GM11168 (cell line): Measurements from ENCODE around the gene FRRS1.
"Not testable (repeated sequence)": the region's sequence is repeated elsewhere in the genome, so short reads cannot be mapped to it uniquely, and the experiment has no call there.

Experiments used
- in situ Hi-C: fragments of 300-500 bp; cut with MboI; formaldehyde crosslinking; loops from one replicate; pipeline ENCODE4 v1.12.0; 2022; ENCODE audit warnings: low sequenced_read_pairs; ENCODE audit not compliant: unreplicated experiment

The FRRS1 gene

GRCh38 chr1:99768524-99769245, 2.2 kb upstream of the FRRS1 start:
- in situ Hi-C loops: no loop called here

GRCh38 chr1:99768104-99768503, 1.7 kb upstream of the FRRS1 start:
- in situ Hi-C loops: no loop called here

GRCh38 chr1:99764909-99765308, 1.5 kb downstream of the FRRS1 start:
- in situ Hi-C loops: no loop called here

GRCh38 chr1:99764439-99764838, 2.0 kb downstream of the FRRS1 start:
- in situ Hi-C loops: no loop called here

- in situ Hi-C loops: no loop called here
These were observed 2.5 kb downstream of the FRRS1 start for GRCh38 chr1:99763956-99764355.

GRCh38 chr1:99761774-99762173, 4.7 kb downstream of the FRRS1 start:
- in situ Hi-C loops: no loop called here

- in situ Hi-C loops: no loop called here
These were observed 6.8 kb downstream of the FRRS1 start for GRCh38 chr1:99759518-99760160.

- in situ Hi-C loops: not testable (repeated sequence)
These were observed 7.5 kb downstream of the FRRS1 start for GRCh38 chr1:99758686-99759517.

- in situ Hi-C loops: no loop called here
These were observed 8.3 kb downstream of the FRRS1 start for GRCh38 chr1:99758073-99758511.

- in situ Hi-C loops: no loop called here
These were observed 9.8 kb downstream of the FRRS1 start for GRCh38 chr1:99756598-99756997.

GRCh38 chr1:99755664-99756063, 10.8 kb downstream of the FRRS1 start:
- in situ Hi-C loops: no loop called here

GRCh38 chr1:99754697-99755096, 11.7 kb downstream of the FRRS1 start:
- in situ Hi-C loops: no loop called here

GRCh38 chr1:99754055-99754626, 12.3 kb downstream of the FRRS1 start:
- in situ Hi-C loops: no loop called here

GRCh38 chr1:99751877-99752504, 14.4 kb downstream of the FRRS1 start:
- in situ Hi-C loops: no loop called here

- in situ Hi-C loops: no loop called here
These were observed 16.7 kb downstream of the FRRS1 start for GRCh38 chr1:99749504-99750347.

- in situ Hi-C loops: no loop called here
These were observed 18.0 kb downstream of the FRRS1 start for GRCh38 chr1:99748419-99748818.

- in situ Hi-C loops: no loop called here
These were observed 20.8 kb downstream of the FRRS1 start for GRCh38 chr1:99745684-99746083.

- in situ Hi-C loops: no loop called here
These were observed 21.4 kb downstream of the FRRS1 start for GRCh38 chr1:99745061-99745460.

- in situ Hi-C loops: no loop called here
These were observed 26.3 kb downstream of the FRRS1 start for GRCh38 chr1:99740141-99740540.
